Measurements from ENCODE around the gene PHLDB1.

GRCh38 chr11:118705111-118705741 lies 97.8 kb downstream of the PHLDB1 start:
- TF ChIP-seq GABPA (IDR thresholded peaks at IDR 0.05; ENCODE audit: low read depth), result no peak
- TF ChIP-seq CTCF (IDR thresholded peaks at IDR 0.05; ENCODE audit: insufficient read depth, low read length), result no peak

Measured in HL-60 (cell line).